Measurements from ENCODE around the gene MYADM.

DNA sequence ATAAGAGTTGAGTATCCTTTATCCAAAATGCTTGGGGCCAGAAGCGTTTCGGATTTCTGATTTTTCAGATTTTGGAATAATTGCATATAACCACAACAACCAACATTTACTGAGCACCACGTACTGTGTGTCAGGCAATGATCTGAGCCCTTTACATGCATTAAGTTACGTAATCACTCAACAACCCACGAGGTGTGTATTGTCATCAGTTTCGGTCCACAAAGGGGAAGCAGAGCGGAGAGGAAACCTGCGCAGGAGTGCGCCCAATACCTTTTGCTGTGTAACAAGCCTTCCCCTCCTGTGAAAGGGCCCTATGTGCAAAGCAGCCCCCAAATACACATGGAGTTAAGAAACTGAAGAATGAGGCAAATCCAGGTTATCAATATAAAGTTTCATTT lies 22.8 kb upstream of the MYADM start:
- TF ChIP-seq POLR2AphosphoS5 (IDR thresholded peaks at IDR 0.05; ENCODE audit: borderline replicate concordance, low read depth, low read length) (no peak), EZH2 (IDR thresholded peaks at IDR 0.05) (no peak)

Data from SK-N-MC (cell line).